K562 (cell line): ENCODE data around the gene PMIS2. TPM values are rescaled to one million over a fixed set of nuclear protein-coding genes. Genes with fewer than 3 reads are reported as not detected.
A peak's percentile ranks its signal among the peaks of the same experiment; 100 is the strongest.

Experiments used
- ATF3 ChIP-seq, 2 experiments: fragments of 450-650 bp in 1 of 2; sonication (generic) in 1 of 2; formaldehyde crosslinking in 1 of 2; IDR thresholded peaks in 1 of 2; conservative IDR thresholded peaks in 1 of 2; 2 replicates each; pipeline versions ENCODE4 v1.6.1 to v1.8.1; 2016 to 2023; ENCODE audit warnings: mild to moderate bottlenecking in 2 of 2, moderate library complexity in 2 of 2, inconsistent platforms in 1 of 2, missing genetic modification reagents in 1 of 2
- BCL6 ChIP-seq: fragments of 250-450 bp; sonication (Bioruptor Pico); IDR thresholded peaks from 2 replicates; pipeline ENCODE4 v1.4.0; 2020
- IRF1 ChIP-seq: sonication (generic); formaldehyde crosslinking; IDR thresholded peaks from 2 replicates; pipeline ENCODE4 v1.8.0; 2022; ENCODE audit warnings: missing genetic modification reagents, mild to moderate bottlenecking, borderline replicate concordance
- NCOA2 ChIP-seq, 2 experiments: fragments of 450-650 bp; IDR thresholded peaks; 2 replicates each; pipeline ENCODE4 v1.6.1; 2018; ENCODE audit warnings: mild to moderate bottlenecking in 2 of 2, moderate library complexity in 1 of 2; ENCODE audit not compliant: partially characterized antibody in 2 of 2
- PHB ChIP-seq: fragments of 250-450 bp; sonication (Bioruptor Pico); IDR thresholded peaks from 2 replicates; pipeline ENCODE4 v1.5.0; 2021
- ZHX1 ChIP-seq: fragments of 150-350 bp; conservative IDR thresholded peaks from 2 replicates; pipeline ENCODE4 v1.6.1; 2014; ENCODE audit warnings: low read length
- ZMIZ1 ChIP-seq, 2 experiments: fragments of 150-350 bp in 1 of 2; IDR thresholded peaks; 2 replicates each; pipeline ENCODE4 v1.6.1; 2012 to 2016; ENCODE audit warnings: low read depth in 2 of 2, low read length in 2 of 2, mild to moderate bottlenecking in 1 of 2, moderate library complexity in 1 of 2
- polyA plus RNA-seq, 8 experiments: library from polyadenylated mRNA; depleted of rRNA in 4 of 8; stranded (reverse) in 5 of 8; unstranded in 3 of 8; fragments of >200 nt; fragmentation: Nextera tagmentation in 2 of 8; fragmentation: Illumina TruSeq in 1 of 8; extraction: Ambion mirVana in 2 of 8; extraction: Trizol in 1 of 8; gene quantifications; 2 replicates each; pipeline versions ENCODE4 v1.2.1 to v1.2.3, GENCODE V29; 2011 to 2014; ENCODE audit warnings: inconsistent platforms in 1 of 8, missing spikeins in 1 of 8
- total RNA-seq, 7 experiments: library from RNA; depleted of rRNA in 6 of 7; stranded (reverse); fragments of >200 nt in 6 of 7; fragmentation: Illumina TruSeq in 2 of 7; extraction: Trizol in 2 of 7; gene quantifications; 2 replicates each; pipeline versions ENCODE4 v1.2.1 to v1.2.3, GENCODE V29; 2011 to 2021; ENCODE audit warnings: low replicate concordance in 1 of 7

Gene PMIS2
- total and polyA plus RNA-seq, 9 of the 15 experiments (the other 6 are each of a cell fraction or from before 2014, with no cell fraction given) = not detected

GRCh38 chr19:35545001-35545854 lies 40.7 kb upstream of the PMIS2 start, which contains the start of gene TMEM147 (continued):
- TF ChIP-seq ZMIZ1 (IDR thresholded peaks at IDR 0.05; ENCODE audit: low read depth in 2 of 2, low read length in 2 of 2) (no peak), BCL6 (CRISPR knock-in tag) (no peak), IRF1 (no peak), NCOA2 (IDR thresholded peaks at IDR 0.05; ENCODE audit: partially characterized antibody in 2 of 2) (no peak), ATF3 (IDR thresholded peaks at IDR 0.05) (peak; percentile 64), ATF3 (CRISPR knock-in tag; conservative IDR thresholded peaks at IDR 0.05) (0 out of 2 replicates have a peak, but pooled peaks have one; percentile 36), ZHX1 (no peak), PHB (CRISPR knock-in tag) (no peak)
